ENCODE results near the gene UNC5A. TPM values are rescaled to one million over a fixed set of nuclear protein-coding genes. Genes with fewer than 3 reads are reported as not detected.

The UNC5A gene
- total RNA-seq, 1 experiment from 2014 or later: not detected

DNA sequence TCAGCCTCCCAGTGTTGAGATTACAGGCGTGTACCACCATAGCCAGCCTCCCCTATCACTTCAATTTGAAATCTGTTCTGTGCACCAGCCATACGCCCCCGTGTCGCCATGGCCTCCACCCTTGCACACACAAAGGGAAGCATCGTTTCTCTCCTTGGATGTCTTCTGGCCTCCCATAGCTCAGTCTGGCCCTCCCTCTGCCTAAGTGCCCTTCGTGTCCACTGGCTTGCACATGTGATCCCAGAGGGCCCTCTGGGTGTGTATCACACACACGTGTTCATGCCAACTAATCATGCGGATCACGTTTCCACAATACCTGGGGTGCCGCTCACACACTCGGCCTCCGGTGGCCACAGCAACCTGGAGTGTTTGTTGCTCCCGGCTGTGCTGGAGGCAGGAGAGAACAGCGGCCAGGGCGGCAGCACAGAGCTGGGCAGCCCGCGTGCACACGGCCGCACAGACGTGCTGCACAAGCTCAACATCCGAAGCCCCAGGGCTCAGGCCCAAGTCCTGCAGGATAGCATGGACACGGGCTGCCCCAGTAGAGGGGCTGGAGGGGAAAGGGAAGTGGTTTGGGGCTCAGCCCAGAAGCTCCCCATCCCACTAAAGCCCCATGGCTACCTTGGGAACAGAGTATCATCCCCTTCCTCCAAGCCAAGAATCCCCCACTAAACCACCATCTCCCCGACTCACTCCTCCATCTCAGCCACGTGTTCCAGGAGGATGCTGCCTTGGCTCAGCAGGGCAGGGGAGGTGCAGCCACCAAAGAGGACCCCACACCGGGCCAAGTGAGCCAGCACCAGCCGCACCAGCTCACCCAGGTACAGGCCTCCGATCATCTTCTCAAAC, 77.9 kb downstream of the UNC5A start:
- H3K9me3 ChIP-seq (replicated peaks): no peaks in the 10 kb centered on the region; the same call in 1 of the 2 replicates
- H3K36me3 ChIP-seq: no peaks in the 10 kb centered on the region
- no peak for DNase-seq (ENCODE audit: low read depth in 1 of 2, low spot score in 2 of 2)
- no peak overlapping the region for H3K27ac ChIP-seq
- no peak overlapping the region for H3K4me3 ChIP-seq
- peaks cover 33% of the 10 kb centered on the region for H3K27me3 ChIP-seq (replicated peaks)
- H3K4me1 ChIP-seq (replicated peaks): no peaks in the 10 kb centered on the region

DNA sequence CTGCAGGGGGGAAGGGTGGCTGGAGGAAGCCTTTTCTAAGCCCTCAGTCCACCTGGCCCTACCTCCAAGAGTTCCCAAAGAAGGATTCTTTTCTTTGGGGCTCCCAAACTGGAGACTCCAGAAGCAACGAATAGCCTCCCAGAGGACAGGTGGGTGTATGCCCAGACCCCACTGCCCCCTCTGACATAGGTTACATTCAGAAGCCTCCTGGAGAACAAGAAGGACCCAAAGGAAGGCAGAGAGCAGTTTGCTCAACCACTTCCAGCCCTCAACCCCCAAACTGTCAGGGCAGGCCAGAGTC, 78.5 kb downstream of the UNC5A start:
- no peaks in the 10 kb centered on the region for H3K4me1 ChIP-seq (replicated peaks)
- H3K4me3 ChIP-seq: no peak overlapping the region
- H3K9me3 ChIP-seq (replicated peaks): no peaks in the 10 kb centered on the region; the same call in 1 of the 2 replicates
- no peak overlapping the region for H3K27ac ChIP-seq
- no peak for DNase-seq (ENCODE audit: low read depth in 1 of 2, low spot score in 2 of 2)
- no peaks in the 10 kb centered on the region for H3K36me3 ChIP-seq
- H3K27me3 ChIP-seq (replicated peaks): peaks cover 30% of the 10 kb centered on the region

DNA sequence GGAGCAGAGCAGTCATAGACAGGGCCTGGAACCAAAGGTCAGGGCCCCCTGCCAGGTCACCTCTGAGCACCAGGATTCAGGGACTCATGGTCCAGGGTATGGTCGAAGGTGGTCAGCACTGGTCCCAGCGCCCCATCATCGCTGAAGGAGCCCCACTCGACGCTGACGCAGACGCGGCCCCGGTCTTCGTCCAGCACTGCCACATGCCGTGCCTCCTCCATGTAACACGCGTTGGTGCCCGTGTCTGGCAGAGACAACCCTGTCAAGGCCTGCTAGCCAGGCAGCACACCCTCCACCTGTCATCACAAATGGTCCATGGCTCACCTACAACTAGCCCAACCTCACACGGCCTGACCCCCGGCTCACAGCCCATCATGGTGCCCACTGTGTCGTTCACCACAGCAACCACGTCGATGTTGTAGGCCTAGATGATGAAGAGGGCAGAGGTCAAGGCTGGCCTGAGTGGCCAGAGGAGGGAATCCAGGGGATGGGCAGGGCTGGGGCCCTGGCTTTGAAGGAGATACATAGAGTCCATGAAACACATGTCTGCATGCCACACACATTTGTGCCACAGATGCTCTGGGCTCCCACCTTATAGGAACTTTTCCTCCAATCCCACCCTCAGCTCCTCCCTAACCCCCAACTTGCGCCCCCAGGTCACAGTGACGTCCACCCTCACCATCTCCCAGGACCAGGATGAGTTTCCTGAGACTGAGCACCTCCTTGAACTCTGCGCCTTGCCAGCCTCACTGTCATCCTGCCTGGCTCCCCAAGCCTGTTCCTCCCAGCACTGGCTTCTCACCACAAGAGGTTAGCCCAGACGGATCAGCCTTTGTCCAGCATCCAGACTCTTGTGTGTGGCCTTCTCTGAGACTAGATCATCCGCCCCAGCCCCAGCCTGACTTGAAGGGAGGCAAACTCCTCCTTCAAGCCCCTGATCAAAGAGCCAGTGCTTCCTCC, 79.2 kb downstream of the UNC5A start:
- H3K4me3 ChIP-seq: no peak overlapping the region
- no peak overlapping the region for H3K27ac ChIP-seq
- H3K4me1 ChIP-seq (replicated peaks): no peaks in the 10 kb centered on the region
- peaks cover 24% of the 10 kb centered on the region for H3K27me3 ChIP-seq (replicated peaks)
- H3K36me3 ChIP-seq: no peaks in the 10 kb centered on the region
- no peaks in the 10 kb centered on the region; the same call in 1 of the 2 replicates for H3K9me3 ChIP-seq (replicated peaks)
- DNase-seq (ENCODE audit: low read depth in 1 of 2, low spot score in 2 of 2): peak in 1 of 2 experiments; percentile 42

DNA sequence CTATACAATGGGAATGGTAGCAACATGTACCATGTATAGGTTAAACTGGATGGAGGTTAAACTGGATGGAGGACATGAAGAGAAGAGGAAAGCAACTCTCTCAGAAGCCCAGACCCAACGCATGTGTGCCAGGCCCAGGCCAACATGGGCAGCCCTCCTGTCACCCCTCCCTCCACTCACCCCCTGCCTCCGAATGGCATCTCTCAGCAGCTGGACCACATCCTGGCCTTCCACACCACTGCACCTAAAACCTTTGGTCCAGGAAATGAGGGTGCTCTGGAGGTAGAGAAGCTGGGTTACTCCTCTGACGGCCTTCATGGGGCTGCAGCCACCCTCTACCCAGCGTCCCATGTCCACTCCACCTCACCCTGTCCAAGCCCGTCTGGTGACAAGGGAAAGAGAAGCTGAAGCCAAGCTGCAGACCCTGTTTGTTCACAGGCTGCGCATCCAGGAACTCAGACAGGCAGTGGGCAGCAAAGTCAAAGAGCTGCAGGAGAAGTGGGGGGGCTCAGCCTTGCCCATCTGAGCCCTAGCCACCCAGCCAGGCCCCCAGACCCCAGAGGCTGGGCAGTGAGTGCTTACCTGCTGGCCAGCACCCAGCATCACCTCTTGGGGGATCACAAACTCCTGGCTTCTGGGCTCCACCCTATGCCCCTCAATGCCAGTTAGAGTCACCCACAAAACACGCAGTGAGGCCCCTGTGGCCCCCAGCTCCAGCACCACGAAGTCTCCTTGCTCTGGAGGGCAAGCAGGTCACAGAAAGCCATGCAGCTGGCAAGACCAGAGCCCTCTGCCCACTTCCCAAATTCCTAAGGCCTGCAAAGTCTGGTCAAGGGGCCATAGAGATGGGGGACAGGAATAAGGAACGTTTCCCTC, 80.3 kb downstream of the UNC5A start:
- Histone ChIP-seq H3K4me3 (no peak overlapping the region), H3K27ac (no peak overlapping the region), H3K27me3 (replicated peaks) (peaks cover 15% of the 10 kb centered on the region), H3K4me1 (replicated peaks) (no peaks in the 10 kb centered on the region), H3K36me3 (no peaks in the 10 kb centered on the region), H3K9me3 (replicated peaks) (no peaks in the 10 kb centered on the region; the same call in 1 of the 2 replicates)
- DNase-seq (ENCODE audit: low read depth in 1 of 2, low spot score in 2 of 2): peak in 1 of 2 experiments; percentile 40

DNA sequence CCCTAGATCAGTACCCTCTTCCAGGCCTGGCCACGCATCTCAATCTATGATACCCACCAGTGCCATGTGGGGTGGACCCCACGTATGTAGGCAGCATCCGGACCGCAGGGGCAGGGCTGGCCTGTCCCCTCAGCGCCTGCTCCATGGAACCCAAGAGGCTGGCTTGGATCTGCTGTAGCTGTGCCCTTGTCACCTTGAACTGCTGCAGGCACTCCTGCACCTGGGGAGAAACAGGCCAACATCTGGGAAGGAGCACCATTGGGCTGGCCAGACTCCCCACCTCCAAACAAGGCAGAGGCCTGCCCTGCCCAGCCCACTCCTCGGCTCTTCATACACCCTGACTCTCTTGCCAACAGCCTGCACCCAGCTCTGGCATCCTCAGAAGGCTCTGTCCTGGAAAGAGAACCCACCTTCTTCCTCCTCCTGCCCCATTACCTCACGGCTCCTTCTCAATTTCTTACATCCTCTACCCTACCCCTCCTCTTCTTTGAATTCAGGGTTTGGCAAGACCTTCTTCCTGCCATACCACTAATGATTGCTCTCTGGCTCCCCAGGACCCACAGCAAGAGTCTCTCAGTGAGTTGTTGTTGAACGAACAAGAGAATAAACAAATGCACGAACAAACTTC, 81.1 kb downstream of the UNC5A start:
- H3K36me3 ChIP-seq: no peaks in the 10 kb centered on the region
- no peak overlapping the region for H3K4me3 ChIP-seq
- H3K27ac ChIP-seq: no peak overlapping the region
- H3K27me3 ChIP-seq (replicated peaks): peaks cover 11% of the 10 kb centered on the region
- H3K9me3 ChIP-seq (replicated peaks): no peaks in the 10 kb centered on the region; the same call in 1 of the 2 replicates
- peak in 1 of 2 experiments; percentile 38 for DNase-seq (ENCODE audit: low read depth in 1 of 2, low spot score in 2 of 2)
- no peaks in the 10 kb centered on the region for H3K4me1 ChIP-seq (replicated peaks)

DNA sequence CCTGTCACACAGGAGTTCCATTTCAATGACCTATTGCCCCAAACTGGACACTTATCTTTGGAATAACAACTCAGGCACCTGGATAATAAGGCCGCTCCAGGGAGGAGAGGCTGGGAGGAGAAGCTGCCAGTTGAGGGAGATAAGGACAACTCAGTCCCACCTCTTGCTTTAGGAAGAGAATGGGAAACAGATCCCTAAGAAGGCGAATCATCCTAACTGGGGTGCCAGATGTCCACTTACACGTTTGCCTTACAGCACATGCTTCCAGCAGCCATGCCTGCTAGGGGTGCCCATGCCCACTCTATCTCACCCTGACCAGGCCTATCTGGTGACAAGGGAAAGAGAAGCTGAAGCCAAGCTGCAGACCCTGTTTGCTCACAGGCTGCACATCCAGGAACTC, 82.3 kb downstream of the UNC5A start:
- peaks cover 11% of the 10 kb centered on the region for H3K27me3 ChIP-seq (replicated peaks)
- no peaks in the 10 kb centered on the region; the same call in 1 of the 2 replicates for H3K9me3 ChIP-seq (replicated peaks)
- no peaks in the 10 kb centered on the region for H3K36me3 ChIP-seq
- H3K4me1 ChIP-seq (replicated peaks): no peaks in the 10 kb centered on the region
- no peak overlapping the region for H3K27ac ChIP-seq
- no peak overlapping the region for H3K4me3 ChIP-seq
- DNase-seq (ENCODE audit: low read depth in 1 of 2, low spot score in 2 of 2): peak in 1 of 2 experiments; percentile 35

DNA sequence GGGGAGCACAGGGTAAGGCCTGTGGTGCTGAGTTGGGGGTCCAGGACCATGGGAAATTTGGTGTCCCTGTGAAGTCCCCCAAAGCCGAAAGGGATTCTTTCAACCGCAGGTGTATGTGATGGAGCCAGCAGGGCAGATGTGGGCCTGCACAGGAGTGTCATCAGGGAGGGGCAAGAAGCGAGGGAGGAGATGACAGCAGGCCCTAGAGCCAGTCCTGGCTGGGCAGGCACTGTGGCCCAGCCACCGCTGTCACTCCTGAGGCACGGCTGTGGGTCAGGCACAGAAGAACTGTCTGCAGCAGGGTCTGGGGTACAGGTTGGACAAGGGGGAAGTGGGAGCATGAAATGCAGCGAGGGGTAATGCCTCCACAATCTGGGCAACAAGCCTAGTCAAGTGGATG, 83.9 kb downstream of the UNC5A start:
- Histone ChIP-seq H3K36me3 (no peaks in the 10 kb centered on the region), H3K4me3 (no peak overlapping the region), H3K27me3 (replicated peaks) (peaks cover 11% of the 10 kb centered on the region), H3K9me3 (replicated peaks) (no peaks in the 10 kb centered on the region), H3K27ac (no peak overlapping the region), H3K4me1 (replicated peaks) (no peaks in the 10 kb centered on the region)
- no peak for DNase-seq (ENCODE audit: low read depth in 1 of 2, low spot score in 2 of 2)

DNA sequence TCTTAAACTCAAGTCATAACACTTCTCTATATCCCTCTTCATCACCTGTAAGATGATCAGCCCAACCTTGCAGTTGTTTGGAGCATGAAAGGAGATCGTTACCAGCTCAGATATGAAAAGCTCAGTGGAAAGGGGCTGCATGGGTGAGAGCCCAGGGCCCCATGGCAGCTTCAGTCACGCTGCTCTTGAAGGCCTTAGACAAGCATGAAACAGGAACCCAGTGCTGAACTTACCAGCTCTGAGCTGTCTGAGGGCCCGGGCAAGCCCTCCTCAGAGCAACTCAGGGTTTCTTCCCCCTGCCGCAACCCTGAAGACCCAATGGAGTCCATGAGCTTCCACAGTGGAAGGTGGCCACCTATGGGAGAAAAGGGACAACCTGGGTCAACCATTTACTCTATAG, 85.5 kb downstream of the UNC5A start:
- DNase-seq (ENCODE audit: low read depth in 1 of 2, low spot score in 2 of 2): peak in 1 of 2 experiments; percentile 27
- Histone ChIP-seq H3K27ac (no peak overlapping the region), H3K36me3 (no peaks in the 10 kb centered on the region), H3K4me3 (no peak overlapping the region), H3K27me3 (replicated peaks) (peaks cover 11% of the 10 kb centered on the region), H3K4me1 (replicated peaks) (no peaks in the 10 kb centered on the region), H3K9me3 (replicated peaks) (no peaks in the 10 kb centered on the region)

DNA sequence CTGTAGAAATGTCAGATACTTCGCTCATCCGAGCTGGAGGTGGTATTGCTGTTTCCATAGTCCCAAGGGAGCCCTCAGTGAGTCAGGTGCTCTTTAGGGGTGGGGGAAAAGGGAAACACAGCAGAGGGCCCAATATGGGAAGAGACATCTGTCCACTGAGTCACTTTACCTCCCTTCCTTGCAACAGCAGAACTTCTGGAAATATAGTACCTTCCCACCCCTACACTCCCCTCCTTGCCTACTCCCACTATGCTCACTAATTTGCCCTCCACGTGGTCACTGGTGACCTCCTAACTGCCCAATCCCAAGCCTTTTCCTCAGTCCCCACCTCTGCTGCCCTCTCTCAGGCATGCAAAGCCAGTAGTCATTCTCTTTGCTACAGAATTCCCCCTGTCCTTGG, 86.9 kb downstream of the UNC5A start:
- Histone ChIP-seq H3K4me1 (replicated peaks) (no peaks in the 10 kb centered on the region), H3K4me3 (no peak overlapping the region), H3K27ac (no peak overlapping the region), H3K27me3 (replicated peaks) (peaks cover 5% of the 10 kb centered on the region), H3K9me3 (replicated peaks) (no peaks in the 10 kb centered on the region), H3K36me3 (peaks cover 4% of the 10 kb centered on the region; the same call in 1 of the 2 replicates)
- peak in 1 of 2 experiments; percentile 23 for DNase-seq (ENCODE audit: low read depth in 1 of 2, low spot score in 2 of 2)

DNA sequence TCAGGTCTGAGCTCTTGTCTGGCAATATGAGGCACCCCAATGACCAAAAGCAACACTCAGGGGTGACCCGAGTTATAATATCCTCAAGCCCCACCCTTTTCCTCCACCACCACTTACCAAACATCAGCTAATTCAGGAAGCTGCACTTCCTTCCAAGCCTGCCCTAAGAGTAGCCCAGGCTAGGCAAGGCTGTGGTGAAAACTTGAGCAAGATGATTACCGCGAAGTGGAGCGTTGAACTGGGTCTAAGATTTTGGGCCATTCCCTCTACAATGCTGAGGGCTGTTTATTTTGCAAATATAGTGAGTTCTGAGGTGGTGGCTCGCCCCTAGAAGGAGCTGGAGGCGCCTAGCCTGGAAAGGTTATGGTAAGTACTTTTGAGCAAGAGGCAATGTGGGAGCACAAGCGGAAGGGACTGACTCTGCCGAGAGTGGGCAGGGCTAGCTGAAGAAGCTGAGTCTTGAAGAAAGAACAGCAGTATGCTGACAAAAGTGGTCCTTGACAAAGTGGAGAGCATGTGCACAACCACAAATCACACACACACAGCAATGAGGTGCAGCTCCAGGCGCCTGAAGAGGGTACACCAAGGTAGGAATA, 89.0 kb downstream of the UNC5A start, which contains the start of gene HK3:
Gene HK3, minus strand, starts transcription at position 51 of the 596 bp plus-strand sequence. CDS start 3,187 bp downstream, outside the sequence.
- Histone ChIP-seq H3K4me3 (no peak within 1 kb of the TSS), H3K36me3 (peaks cover 25% of the 10 kb centered on the region), H3K9me3 (replicated peaks) (no peaks in the 10 kb centered on the region), H3K27me3 (replicated peaks) (no peaks in the 10 kb centered on the region; the same call in 1 of the 2 replicates), H3K4me1 (replicated peaks) (no peaks in the 10 kb centered on the region), H3K27ac (no peak within 1 kb of the TSS)
- peak in 1 of 2 experiments; percentile 36 for DNase-seq (ENCODE audit: low read depth in 1 of 2, low spot score in 2 of 2)

DNA sequence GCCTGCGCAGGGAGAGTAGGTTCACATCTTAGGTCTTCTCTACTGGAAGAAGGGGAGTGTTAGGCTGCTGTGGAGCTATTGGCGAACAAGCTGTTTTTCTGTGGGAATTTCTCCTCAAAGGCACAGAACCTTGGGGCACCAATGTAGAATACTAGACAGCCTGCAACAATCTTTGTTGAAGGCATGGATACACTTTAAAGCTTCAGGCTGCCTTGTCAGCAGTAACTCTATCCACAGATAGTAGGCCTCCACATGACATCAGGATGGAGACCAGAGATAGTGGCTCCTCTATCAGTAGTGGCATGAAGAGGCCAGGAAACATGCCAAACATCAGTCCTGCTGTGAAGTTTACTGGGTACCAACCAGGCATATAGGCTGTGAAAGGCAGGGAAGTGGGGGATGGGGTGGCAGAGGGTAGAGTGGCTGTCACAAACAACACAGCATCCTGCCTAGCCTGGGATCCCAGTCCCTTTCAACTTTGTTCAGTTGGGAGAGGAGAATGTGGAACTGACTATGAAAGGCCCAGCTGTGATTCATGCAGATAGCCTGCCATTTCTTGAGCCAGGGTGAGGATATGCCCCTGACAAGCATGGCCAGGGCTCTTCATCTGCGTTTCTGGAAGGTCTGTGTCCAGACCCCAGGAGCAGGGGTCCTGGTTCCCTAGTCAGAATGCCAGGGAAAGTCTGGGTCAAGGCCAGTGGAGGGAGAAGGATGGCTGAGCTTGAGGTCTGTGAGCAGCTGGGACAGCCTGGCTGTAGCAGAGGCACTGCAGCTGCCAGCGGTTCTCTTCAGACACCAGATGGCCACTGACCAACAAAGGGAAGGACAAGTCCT, 89.8 kb downstream of the UNC5A start:
- no peak overlapping the region for H3K27ac ChIP-seq
- peak in 1 of 2 experiments; percentile 44 for DNase-seq (ENCODE audit: low read depth in 1 of 2, low spot score in 2 of 2)

DNA sequence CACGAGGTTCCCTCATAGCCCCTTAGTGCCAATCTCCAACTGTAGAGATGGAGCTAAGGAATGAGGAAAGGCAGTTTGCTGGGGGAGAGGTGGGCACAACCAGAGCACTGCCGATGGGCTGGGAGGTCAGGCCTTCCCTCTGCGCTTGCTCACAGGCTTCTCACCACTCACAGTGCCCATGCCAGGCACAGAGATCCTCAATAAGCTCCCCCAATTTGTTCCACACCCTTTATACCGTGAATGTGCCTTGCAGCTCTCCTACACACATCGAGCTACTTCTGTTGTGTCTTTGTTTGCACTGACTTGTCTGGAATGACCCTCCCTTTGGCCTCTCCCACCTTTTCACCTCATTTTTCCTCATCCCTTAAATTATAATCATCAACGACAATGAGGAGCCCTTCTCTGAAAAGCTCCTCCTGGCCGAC, 90.4 kb downstream of the UNC5A start:
- H3K4me3 ChIP-seq: no peak overlapping the region
- H3K36me3 ChIP-seq: peaks cover 39% of the 10 kb centered on the region
- DNase-seq (ENCODE audit: low read depth in 1 of 2, low spot score in 2 of 2): no peak
- H3K27me3 ChIP-seq (replicated peaks): no peaks in the 10 kb centered on the region; the same call in 1 of the 2 replicates
- no peak overlapping the region for H3K27ac ChIP-seq
- H3K9me3 ChIP-seq (replicated peaks): no peaks in the 10 kb centered on the region
- no peaks in the 10 kb centered on the region for H3K4me1 ChIP-seq (replicated peaks)

More for the DNA sequence above, 89.8 kb downstream of the UNC5A start:
- H3K36me3 ChIP-seq: peaks cover 32% of the 10 kb centered on the region
- H3K9me3 ChIP-seq (replicated peaks): no peaks in the 10 kb centered on the region
- H3K4me3 ChIP-seq: no peak overlapping the region
- no peaks in the 10 kb centered on the region for H3K4me1 ChIP-seq (replicated peaks)
- H3K27me3 ChIP-seq (replicated peaks): no peaks in the 10 kb centered on the region; the same call in 1 of the 2 replicates

Data from SJSA1 (cell line).